Activated naive CD4-positive, alpha-beta T cell treated with Interleukin-2 at 50 U/mL for 16 hours (primary cell): ENCODE results near the gene TMEM72.

ENCODE experiments used
- DNase-seq: peaks from one replicate; pipeline ENCODE4 v3.0.0-alpha.2; 2020

Gene TMEM72

DNA sequence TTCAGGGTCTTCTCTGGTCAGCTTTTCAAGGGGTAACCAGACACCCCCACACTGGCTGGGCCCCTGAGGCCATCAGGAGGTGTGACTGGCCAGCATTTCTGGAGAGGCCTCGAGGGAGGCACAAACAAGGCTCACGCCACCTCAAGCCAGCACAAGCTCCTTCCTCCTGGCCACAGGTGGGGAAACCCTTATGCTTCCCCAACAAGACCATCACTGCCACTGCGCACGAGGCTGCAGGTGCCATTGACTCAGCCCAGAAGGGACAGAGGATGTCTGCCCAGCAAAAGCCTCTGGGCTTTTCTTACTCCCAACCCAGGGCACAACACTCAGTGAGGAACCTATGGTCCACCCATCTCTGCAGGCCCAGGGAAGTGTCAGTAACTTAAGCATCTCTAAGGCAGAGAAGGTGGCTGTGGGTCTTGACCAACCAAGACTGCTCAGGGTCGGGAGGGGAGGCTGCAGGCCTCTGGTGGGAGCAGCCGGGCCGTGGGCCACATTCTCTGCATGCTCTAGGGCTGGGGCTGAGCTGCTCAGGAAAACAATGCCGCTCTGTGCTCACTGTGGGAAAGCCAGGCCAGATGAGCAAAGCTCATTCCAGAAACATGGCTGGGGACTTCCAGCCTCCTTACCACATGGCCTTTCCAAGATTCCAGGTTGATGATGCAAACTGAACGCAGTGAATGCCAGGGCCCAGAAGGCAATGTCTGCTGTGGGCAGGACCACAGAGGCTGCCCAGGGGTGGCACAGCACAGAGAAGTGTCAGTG, 24.2 kb downstream of the TMEM72 start:
- DNase-seq = no peak

DNA sequence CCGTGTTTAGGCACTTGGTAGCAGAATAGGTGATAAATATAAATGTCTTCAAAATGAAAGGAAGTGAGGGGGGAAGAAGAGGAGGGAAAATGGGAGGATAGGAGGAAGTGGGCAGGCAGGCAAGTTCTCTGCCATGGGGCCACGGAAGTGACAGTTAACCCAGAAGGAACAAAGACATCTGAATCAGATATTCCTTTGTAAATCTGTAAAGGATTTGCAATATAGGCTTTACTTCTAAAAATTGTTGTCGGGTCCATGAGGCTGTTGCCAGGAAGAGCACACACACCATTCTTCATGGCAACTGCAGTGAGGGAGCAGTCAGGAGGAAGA, 24.8 kb downstream of the TMEM72 start:
- no peak for DNase-seq

DNA sequence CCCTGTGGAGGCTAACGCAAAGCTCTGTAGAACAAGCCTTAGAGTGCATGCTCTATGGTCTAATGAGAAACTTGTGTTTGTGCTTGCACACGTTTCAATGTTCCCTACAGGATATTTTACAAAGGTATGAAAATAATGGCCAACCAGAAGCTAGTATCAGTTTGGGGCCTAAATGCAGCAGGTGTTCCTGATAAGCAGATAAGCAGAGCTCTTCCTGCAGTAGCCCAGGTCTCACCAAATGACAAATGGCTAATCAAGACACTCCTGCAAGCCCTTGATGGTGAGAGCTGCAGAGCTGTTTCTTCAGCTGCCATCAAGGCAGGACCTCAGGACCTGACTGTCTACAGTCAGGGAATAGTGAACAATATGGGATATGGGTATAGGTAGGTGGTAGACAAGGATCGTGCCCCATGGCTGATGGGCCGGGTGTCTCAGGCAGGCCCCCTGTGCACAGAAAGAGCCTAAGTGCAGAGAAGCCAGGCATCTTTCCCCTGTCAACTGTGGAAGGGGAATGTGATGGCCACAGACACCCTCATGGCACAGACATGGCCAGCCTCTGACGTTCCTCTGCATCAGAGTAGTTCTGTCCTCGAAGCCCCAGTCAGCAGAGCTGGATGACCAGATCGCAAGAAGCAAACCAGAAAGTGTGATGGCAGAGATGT, 25.3 kb downstream of the TMEM72 start:
- DNase-seq = no peak

DNA sequence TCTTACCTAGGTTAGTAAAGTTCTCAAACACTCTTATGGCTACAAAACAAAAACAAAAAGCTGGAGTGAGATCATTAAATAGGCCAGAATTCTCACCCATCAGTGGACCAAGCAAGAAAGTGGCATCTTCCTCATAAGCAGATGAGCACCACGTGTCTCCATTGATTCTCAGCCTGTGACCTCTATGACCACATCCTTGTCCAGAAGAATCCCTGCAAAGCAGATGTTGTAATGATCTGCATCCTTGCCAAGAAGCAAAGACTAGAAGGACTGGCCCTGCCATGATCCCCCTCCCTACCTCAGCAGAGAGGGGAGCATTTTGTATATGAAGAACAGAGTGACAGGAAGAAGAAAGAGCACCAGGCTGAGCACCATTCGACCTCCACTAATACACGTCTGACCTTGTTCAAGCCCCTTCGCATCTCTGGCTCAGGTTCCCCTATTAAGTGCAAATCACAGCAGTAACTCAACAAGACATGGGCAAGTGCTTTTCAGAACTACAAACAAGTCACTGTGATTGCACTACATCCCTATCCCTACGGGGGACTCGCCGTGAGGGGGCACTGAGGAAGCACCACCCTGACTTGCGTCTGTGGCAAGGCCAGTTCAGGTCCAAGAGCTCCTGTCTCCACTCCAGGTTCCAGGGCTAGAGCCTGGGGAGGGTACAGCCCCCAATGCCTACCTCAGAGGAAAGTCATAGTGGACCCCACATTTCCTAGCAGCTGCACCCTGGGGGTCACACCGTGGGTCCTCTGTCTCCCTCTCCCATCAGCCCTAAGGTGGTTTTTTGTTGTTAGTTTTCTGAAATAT, 26.3 kb downstream of the TMEM72 start:
- no peak for DNase-seq

DNA sequence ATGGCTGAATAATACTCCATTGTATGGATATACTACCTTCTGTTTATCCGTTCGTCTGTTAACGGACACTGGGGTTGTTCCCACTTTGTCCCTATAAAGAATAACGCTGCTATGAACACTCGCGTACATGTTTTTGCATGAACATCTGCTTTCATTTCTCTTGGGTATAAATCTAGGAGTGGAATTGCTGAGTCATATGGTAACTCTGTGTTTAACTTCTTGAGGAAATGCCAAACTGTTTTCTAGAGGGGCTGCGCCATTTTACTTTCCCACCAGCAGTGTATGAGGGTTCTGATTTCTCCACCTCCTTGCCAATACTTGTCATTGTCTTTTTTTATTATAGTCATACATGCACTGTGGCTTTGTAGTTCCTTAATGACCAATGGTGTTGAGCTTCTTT, 27.8 kb downstream of the TMEM72 start:
- no peak for DNase-seq

DNA sequence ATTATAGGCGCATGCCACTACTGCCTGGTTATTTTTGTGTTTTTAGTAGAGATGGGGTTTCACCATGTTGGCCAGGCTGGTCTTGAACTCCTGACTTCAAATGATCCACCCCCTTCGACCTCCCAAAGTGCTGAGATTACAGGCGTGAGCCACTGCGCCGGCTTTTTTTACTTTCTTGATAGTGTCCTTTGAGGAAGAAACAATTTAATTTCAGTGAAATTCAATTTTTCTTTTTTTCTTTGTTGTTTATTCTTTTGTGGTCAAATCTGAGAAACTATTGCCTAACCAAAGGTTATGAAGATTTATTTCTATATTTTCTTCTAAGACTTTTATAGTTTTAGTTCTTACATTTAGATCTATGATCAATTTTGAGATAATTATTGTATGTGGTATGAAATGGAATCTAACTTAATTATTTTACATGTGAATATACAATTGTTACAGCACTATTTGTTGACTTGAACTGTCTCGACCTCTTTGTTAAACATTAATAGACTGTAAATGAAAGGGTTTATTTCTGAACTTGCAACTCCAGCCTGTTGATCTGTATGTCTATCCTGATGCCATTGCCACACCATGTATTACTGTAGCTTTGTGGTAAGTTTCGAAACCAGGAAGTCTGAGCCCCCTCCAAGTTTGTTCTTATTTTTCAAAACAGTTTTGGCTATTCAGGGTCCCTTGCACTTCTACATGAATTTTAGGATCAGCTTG, 28.7 kb downstream of the TMEM72 start:
- DNase-seq = no peak

DNA sequence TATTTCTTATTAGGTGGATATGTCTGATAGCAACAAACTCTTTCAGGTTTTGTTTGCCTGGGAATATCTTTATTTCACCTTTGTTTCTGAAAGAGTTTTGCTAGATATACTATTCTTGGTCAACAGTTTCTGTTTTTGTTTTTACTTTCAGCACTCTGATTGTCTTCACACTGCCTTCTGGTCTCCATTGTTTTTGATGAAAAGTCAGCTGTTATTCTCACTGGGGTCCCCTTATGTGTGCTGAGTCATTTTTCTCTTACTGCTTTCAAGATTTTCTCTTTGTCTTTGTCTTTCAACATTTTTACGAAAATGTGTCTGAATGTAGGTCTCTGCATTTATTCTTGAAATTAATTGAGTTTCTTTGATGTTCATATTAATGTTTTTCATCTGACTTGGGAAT, 33.2 kb downstream of the TMEM72 start:
- DNase-seq = no peak

DNA sequence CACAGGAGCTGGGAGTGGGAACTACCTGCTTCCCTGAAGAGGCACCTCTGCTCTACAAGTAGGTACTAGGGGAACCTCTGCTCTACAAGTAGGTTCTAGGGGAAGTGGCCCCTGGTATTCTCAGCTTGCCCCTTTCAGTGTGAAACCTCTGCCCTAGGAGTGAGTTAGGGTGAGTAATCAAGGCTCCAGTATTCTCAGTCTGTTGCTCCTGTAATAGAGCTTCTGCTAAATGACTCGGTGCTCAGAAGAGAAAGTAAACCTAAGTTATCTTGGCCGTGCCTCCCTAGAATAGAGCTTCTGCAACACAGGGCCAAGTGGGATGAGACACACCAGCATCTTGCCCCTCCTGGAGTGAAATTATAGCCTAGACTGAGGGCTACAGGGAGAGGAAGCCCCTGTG, 35.1 kb downstream of the TMEM72 start:
- no peak for DNase-seq

DNA sequence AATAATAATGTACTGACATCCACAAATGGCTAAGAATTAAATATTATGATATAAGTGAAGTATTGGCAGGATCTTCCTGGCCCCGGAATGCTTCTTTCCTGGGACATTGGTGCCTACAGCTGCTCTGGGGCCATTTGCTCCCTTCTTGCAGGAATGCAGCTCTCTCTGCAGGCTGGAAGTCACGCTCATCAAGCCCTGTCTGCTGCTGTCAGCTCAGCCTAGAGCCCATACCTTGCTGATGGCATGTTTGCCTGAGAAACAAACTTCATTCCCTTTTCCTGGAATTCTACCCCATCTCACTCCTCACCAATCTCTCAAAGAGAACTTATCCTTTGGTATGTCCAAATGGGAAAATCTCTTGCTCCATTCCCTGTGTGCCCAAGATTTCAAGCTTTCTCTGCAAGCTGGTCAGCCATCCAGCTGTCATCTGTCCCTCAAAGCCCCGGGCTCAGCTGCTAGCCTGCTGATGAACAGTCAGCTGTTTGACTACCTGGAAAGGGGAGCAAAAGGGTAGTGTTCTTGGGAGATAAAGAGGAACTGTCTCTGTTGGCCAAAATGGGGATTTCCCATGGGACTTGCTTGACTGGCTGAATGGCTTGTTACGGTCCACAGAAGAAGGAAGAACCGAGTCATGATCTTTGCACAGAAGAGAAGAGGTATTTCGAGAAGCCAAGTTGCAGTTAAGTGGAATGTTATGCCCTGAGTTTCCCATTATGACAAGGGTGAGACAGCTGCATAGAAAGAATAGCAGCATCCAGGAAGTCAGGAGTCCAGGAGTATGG, 36.4 kb downstream of the TMEM72 start:
- no peak for DNase-seq

DNA sequence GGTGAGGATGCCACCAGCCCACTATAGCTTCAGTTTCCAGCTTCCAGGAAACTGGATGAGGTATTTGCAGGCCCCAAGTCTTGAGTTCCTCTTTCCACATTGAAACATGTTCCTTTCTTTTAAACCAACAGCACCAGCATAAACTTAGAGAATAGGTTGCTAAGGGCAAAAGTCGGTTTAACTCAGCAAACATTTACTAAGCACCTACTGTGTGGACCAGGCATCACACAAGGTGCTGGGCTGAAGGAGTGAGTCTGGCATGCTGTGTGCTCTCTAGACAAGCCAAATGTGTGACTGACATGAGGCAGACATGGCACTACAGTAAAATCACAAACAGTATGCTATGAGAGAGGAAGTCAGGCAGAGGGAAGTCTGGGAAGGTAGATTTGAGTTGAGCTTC, 37.5 kb downstream of the TMEM72 start:
- DNase-seq = no peak

DNA sequence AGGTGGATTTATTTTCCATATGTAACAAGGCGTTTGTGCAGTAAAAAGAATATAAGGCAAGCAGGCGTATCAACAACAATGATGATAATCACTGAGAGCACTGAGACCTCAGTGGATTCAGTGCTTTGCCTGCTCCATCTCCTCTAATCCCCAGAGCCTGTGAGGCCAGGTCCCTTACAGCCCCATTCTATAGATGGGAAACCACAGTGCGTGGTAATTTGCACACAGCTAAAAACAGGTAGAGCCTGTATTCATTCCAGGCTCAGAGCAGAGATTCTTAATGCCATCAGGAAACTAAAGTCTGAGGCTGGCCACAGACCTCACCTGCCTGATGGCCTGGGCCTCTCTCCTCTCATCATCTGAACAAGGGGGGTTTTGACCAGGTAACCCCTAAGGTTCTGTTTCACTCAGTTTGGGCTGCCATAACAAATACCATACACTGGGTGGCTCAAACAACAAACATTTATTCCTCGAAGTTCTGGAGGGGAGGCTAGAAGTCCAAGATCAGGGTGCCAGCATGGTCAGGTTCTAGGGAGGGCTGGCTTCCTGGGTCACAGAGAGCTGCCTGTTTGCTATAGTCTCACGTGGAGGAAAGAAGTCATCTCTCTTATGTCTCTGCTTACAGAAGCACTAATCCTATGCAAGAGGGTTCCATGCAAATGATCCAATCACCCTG, 38.1 kb downstream of the TMEM72 start:
- DNase-seq = no peak

DNA sequence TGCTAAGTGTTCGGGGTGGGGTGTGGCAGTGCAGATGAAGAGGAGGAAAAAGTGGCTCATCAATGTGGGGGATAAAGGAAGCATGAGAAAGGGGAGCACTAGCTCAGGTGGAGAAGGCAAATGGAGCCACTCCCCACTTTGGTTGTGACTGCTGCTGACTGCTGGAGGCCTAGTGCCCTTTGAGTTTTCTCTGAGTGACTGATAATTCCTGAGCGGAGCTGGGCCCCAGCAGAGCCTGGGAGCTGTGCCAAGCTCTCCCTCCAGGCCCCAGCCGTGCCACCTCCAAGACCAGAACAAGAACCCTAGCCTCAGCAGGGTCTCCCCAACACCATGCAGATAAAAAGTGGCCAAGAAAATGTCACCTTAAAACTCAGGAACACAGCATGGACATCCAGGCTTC, 38.8 kb downstream of the TMEM72 start:
- DNase-seq = no peak

DNA sequence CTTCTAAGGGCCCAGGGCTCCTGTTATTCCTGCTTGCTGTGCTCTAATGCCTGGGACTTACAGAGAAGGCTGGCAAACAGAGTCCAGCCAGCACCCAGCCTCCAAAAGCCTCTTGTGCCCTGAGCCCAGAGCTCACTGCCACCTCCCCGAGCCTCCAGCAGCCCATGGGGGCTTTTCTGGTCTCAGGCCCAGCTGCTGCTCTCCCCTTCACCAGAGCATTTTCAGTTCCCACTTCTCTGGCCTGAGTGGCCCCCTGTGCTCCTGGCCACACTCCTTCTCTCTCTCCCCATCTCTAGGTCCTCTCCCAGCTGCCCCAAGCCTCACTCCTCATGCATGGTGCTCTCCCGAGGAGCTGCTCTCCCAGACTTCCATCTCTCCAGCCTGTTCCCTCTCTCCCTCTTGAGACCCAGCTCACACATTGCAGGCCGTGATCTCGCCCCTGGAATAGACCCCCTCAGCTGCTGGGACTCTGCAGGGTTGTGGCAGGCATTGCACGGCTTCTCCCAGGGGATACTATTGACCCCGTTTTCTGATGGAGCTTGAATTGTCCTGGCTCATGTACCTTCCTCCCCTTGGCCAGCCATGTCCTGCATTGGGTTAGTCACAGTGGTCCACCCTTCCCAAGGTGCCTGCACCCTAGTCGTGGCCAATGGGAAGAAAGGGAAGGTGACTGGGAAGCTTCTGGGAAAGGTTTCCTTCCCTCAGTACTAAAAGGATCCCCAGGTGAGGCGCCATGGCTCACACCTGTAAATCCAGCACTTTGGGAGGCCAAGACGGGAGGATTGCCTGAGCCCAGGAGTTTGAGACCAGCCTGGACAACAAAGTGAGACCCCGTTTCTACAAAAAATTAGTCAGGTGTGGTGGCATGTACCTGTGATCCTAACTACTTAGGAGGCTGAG, 39.4 kb downstream of the TMEM72 start:
- DNase-seq = no peak

DNA sequence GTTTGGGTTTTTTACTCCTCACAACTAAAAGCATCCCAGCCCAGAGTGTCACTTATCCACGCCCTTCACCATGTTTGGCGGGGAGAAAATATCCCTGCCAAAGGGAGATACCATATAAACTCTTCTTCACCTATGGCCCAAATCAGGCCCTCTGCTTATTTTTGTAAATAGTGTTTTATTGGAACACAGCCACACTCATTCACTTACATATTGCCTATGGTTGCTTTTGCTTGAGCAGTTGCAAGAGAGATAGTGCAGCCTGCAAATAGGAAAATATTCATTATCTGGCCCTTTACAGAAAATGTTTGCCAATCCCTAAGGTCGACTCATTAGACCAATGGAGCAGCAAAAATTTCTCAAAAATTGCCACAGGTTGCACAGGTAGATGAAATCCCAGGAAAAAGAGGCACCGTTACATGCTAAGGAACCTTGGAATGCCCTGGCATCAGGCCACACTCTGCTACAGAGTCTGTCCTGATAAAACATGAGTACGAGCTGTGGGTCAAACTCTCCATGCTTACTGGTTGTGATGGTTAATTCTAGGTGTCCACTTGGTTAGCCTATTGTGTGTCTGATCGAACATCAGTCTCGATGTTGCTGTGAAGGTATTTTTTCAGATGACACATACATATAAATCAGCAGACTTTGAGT, 40.6 kb downstream of the TMEM72 start:
- DNase-seq = no peak

DNA sequence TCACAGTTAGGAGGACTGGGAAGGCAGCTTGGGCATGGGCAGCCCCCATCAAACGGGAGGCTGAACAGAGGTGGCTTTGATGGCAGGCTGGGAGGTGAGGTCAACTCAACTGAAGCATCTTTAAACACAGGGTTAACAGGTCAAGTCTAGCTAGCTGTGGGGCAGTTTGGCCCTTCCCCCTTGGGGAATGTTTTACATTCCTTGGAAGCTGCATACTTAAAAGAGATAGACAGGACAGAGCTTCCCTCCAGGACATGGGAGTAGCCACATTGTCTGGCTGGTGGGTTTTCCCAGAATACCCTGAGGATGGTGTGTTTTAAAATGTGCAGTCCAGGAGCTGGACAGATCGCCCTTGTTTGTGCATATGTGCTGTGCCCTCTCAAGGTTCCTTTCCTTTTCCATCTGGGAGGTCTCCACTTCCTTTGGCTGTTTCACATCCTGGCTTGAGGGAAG, 41.7 kb downstream of the TMEM72 start:
- DNase-seq = no peak

DNA sequence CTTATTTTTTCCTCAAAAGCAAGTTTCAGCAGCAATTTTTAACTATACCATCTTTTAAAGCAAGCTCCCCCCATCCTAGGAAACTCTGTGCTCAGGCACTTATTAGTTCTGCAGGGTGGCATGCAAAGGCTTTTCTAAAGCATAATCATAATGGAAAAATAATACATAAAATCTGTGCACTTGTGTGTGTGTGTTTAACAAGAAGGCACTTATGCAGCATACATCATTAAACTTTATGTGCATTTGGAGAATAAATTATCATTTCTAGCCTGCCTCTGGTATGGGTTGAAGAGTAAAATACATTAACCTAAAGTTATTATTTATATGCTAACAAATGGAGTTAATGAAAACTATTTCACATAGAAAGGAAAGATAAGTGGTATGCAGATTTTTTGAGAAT, 42.9 kb downstream of the TMEM72 start:
- no peak for DNase-seq

DNA sequence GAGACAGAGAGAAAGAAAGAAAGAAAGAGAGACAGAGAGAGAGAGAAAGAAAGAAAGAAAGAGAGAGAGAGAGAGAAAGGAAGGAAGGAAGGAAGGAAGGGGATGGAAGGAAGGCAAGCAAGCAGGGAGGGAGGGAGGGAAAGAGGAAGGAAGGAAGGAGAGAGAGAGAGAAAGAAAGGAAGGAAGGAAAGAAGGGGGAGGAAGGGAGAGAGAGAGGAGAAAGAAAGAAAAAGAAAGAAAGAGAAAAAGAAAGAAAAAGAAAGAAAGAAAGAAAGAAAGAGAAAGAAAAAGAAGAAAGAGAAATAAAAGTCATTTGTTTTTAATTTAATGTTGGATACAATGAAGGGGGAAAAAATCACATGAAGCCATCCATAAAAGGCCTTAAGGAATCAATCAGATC, 43.8 kb downstream of the TMEM72 start:
- DNase-seq = no peak

DNA sequence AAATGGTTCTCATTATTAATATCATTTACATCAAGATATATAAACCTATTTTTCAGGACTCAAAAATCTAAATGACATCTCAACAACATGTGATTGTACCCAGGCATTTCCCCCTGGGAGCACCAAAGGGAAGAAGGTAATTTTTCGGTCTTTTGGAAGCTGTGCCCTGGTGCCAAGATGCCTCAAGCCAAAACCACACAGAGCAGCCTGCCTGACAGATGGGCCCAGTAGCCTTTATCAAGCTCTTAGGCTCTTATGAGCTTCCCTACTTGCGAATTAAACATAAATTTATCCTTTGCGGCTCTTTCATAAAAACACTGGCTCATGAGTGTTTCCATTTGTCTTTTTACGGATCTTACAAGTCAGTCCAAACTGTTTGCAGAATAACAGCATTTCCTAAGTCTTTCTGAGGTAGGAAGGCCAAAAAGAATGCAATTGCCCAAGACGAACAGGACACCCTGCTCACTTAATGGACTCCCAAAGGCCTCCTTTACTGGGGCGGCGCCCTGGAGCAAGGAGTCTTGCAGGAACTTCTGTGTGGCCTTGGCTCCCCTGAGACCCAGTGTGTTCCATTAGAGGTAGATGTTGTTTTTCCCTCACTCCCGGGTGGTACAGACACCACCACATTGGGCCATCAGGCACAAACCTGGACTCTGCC, 44.4 kb downstream of the TMEM72 start:
- DNase-seq = no peak

DNA sequence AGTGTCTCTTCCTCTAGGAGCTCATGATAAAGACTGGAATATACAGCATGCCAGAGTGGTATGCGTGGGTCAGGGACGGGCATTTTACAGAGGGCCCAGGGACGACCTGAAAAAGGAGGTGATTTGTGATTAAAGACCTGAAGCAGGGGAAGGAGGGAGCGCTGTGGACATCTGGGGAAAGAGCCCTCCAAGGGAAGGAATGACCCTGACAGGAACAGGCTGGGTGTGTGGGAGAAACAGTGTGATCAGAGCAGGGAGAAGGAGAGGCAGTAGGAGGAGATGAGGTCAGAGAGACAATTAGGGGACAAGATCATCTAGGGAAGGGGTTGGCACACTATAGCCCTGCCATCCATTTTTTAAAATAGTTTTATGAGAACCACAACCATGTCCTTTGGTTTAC, 45.1 kb downstream of the TMEM72 start:
- no peak for DNase-seq
